GM19463 (cell line): ENCODE measurements around the gene RANBP1.
"Not testable (repeated sequence)": the region's sequence is repeated elsewhere in the genome, so short reads cannot be mapped to it uniquely, and the experiment has no call there.

Experiments
- ATAC-seq: cut with Tn5 transposase; IDR thresholded peaks from one replicate; pipeline ENCODE4 v1.9.1; 2021; ENCODE audit warnings: mild to moderate bottlenecking, moderate library complexity; ENCODE audit not compliant: unreplicated experiment

RANBP1 gene

DNA sequence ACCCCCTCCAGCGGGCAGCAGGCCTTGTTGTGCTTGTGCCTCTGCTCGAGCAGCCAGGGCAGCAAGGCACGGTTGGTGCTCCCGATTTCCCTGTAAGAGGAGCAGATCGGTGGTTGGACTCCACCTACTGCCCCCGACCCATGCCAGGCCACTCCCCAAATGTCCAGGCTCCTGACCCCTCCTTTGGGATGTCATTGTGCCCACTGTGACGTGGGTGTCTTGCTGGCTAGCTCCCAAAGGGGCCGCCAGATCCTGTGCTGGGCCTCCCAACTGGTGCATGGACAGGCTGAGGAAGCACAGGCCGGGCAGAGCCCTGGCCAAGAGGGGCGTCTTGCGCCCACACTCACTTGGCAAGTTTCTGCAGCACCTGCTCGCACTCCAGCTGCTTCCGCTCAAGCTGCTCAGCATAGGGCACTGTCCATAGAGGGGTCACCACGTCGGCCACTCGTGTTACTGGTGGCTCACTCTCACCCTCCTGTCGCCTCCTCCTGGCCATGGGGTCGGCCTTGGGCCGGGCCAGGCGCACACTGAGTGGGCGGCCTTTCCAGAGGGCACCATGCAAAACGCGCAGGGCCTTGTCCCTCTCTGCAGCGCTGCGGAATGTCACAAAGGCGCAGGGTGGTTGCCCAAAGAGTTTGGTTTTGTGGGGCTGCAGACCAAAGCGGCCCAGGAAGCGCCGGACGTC, at the start of gene RANBP1:
Gene RANBP1 (plus strand): TSS at position 414 of the 685 bp plus-strand sequence. CDS start 81 bp downstream, at position 495.
- no peak for ATAC-seq

- ATAC-seq = no peak
Measured at GRCh38 chr22:20066617-20067383, 49.1 kb upstream of the RANBP1 start.

- not testable (repeated sequence) for ATAC-seq
Measured at GRCh38 chr22:20067384-20067682, 48.6 kb upstream of the RANBP1 start.

DNA sequence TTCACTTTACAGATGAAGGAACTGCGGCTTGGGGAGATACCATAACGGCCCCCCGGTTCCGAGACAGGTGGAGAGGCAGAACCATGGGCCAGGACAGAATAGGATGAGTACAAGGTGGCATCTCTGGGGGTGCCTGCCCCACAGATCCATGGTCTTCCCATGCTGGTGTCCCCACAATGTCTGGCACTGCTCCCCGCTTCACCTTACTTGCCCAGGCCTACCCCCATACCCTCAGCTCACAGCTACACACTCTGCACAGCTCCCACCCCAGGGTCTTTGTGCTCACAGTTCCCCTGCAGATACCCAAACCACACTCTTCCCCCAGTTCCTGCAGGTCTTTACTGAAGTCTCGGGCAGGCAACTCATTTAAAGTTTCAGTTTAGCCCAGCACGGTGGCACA, 47.3 kb upstream of the RANBP1 start:
- no peak for ATAC-seq

DNA sequence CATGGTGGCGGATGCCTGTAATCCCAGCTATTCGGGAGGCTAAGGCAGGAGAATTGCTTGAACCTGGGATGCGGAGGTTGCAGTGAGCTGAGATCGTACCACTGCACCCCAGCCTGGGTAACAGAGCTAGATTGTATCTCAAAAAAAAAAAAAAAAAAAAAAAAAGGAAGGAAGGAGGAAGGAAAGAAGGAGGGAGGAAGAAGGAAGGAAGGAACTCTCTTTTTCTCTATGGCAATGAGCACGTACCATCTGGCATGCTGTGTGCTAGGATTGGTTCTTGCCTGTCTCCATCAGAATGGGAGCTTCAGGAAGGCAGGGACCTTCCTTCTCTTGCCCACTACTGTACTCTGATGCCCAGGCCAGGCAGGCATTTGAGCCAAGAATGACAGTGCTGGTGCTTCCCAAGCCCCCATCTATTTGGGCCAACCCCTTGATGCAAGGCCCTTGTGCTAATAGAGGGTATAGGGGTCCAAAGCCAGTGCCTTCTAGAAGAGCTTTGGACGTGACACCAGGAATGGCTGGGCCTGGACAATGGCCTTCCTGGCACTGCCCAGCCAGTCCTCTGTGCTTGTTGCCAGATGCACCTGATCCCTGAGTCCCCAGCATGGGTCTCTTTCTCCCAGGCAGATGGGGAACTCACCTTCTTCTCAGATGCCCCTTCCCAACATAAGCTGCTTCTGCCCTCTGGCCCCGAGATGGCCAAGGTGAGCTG, 46.4 kb upstream of the RANBP1 start:
- ATAC-seq = no peak

- no peak for ATAC-seq
Measured at GRCh38 chr22:20071524-20071972, 44.4 kb upstream of the RANBP1 start.

- ATAC-seq = no peak
Measured at GRCh38 chr22:20076627-20077172, 39.2 kb upstream of the RANBP1 start.

DNA sequence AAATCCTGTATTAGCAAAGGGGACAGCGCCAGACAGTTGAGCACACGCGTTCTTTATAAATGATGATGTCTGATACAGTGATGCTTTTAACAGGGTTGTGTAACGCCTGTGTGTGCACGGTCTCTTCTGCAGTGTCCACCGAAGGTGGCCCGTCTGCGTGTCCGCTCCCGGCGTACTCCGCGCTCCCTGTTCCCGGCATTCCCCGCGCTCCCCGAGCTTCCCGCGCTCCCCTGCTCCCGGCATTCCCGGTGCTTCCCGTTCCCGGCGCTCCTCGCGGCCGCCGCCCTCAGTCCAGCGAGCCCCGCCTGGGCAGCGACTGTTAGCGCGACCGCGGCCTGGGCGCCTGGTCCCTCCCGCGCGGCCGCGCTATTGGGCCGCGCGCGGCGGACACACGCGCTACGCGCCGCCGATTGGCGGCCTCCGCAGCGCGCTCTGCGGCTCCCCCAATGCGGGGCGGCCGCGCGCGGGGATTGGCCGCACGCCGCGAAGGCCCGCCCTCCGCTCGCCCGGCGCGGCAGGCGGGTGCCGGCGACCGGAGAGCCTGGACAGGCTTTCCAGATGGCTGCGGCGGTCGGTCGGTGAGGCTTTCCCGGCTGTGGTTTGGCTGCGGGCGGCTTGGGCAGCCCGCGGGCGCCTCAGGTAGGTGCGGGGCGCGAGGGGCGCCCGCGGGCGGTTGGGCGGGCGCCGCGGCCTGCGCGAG, 36.0 kb upstream of the RANBP1 start, which contains the start of gene DGCR8:
Gene DGCR8 (plus strand): TSS at position 497 of the 700 bp plus-strand sequence. CDS start 5,723 bp downstream, outside the sequence.
- peak; percentile 89 for ATAC-seq

GRCh38 chr22:20080445-20080775, 35.5 kb upstream of the RANBP1 start:
- peak; percentile 61 for ATAC-seq

- no peak for ATAC-seq
Measured at GRCh38 chr22:20080776-20081654, 34.9 kb upstream of the RANBP1 start.

DNA sequence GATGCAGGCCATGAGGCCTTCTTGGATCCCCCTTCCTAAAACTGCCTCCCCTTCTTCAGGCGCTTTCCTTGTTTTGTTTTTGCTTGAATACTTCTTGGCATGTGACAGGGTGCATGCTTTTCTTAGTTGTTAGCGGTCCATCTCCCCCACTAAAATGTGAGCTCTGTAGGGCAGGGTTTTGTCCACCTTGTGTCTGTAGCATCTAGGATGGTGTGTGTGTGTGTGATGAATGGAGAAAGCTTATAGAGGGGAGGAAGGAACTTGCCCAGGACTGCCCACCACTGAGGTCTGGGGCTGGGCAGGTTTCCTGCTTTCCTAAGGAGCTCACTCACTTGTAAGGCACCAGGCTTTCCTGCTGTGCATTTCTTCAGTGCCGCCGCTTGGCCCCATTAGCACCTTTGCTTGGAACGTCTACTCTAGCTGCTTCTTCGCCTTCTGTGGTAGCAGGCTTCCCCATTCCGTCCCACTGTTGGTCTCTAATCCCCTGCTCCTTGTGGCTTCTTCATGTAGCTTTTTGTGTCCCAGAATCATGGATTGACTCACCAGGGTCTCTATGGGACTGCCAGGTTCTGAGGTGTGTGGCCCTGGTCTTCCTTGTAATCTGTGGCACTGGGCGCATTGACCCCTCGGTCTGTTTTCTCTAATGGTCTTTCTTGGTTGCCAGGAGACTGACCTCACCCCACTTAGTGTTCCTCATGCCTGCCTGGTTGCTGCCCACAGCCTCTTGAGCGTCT, 32.6 kb upstream of the RANBP1 start:
- no peak for ATAC-seq

DNA sequence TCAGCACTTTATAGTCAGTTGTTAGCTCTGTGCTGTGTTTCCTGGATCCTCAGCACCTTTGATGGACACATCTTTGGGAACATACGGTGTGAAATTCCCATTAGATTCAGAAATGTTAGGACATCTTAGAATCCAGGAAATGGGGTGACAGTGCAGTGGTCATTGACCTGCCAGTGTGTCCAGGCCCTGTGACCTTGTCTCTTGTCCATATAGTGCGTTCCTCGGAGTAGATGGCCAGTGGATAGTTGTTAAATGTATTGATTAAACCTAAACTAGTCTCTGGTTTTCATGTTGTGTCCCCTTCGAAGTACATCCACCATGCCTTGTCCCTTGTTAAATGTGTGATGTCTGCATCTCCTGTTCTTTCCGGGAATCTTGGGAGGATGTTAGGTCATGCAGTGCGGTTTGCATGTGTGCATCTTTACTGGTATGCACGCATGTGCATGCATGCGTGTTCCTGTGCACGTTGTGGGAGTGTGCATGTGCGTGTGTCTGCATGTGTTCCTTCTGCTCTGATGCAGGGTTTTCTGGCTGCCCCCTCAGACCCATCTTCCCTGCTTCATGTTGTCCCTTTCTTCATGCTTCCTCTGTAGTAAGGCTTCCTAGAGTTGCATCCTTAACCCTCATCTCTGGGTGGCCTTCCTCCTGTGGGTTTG, 31.9 kb upstream of the RANBP1 start:
- no peak for ATAC-seq

GRCh38 chr22:20084547-20085413, 31.1 kb upstream of the RANBP1 start:
- no peak for ATAC-seq

GRCh38 chr22:20085651-20086050, 30.3 kb upstream of the RANBP1 start:
- ATAC-seq = no peak

DNA sequence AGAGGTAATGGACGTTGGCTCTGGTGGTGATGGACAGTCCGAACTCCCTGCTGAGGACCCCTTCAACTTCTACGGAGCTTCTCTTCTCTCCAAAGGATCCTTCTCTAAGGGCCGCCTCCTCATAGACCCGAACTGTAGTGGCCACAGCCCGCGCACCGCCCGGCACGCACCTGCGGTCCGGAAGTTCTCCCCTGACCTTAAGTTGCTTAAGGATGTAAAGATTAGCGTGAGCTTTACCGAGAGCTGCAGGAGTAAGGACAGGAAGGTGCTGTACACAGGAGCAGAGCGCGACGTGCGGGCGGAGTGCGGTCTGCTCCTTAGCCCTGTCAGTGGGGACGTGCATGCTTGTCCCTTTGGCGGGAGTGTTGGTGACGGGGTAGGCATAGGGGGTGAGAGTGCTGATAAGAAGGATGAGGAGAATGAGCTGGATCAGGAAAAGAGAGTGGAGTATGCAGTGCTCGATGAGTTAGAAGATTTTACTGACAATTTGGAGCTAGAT, 29.8 kb upstream of the RANBP1 start:
- ATAC-seq = no peak

- no peak for ATAC-seq
Measured at GRCh38 chr22:20086763-20087162, 29.1 kb upstream of the RANBP1 start.
